ENCODE data around the gene CA11.

DNA sequence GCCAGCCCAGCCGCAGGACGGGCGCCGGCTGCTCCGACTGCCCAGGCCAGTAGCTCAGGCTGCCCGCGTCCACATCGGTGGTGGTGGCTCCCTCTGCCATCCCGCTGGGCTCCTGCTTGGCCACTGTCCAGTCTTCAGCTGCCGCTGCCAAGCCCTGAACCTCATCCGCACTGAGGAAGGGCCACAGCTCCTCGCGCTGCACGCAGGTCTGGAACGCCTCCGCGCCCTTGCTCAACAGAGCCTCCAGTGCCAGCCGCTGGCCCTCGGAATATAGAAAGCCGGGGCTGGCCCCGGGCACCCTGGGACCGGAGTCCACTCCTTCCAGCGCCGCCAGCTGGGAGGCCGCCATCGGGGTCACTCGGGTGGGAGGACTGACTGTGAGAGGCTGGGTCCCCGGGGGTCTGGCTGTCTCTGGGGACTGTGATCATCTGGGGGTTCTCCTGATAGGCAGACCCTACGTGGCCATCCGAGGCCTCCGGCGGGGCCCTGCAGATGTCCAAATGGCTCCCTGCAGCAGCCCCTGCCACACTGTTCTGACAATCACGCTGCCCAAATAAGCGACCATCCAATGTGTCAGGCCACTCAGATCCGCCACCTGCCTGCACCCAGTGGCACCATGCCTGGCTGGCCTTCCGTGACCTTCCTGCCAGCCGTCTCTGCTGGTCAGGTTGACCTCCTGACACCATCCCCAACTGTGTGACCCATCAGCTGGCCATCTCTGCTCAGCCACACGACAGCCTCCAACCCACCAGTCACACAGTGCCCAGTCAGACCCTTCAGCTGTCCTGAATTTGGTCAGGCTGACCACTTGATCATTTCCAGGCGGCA is 32.7 kb downstream of the CA11 start:
- no peak for TF ChIP-seq CREB1 (IDR thresholded peaks at IDR 0.05)
- no peak for TF ChIP-seq CREB1 (CRISPR knock-in tag; IDR thresholded peaks at IDR 0.05)
- TF ChIP-seq ZNF583 (CRISPR knock-in tag; IDR thresholded peaks at IDR 0.05): no peak
- TF ChIP-seq, protein P1, sequence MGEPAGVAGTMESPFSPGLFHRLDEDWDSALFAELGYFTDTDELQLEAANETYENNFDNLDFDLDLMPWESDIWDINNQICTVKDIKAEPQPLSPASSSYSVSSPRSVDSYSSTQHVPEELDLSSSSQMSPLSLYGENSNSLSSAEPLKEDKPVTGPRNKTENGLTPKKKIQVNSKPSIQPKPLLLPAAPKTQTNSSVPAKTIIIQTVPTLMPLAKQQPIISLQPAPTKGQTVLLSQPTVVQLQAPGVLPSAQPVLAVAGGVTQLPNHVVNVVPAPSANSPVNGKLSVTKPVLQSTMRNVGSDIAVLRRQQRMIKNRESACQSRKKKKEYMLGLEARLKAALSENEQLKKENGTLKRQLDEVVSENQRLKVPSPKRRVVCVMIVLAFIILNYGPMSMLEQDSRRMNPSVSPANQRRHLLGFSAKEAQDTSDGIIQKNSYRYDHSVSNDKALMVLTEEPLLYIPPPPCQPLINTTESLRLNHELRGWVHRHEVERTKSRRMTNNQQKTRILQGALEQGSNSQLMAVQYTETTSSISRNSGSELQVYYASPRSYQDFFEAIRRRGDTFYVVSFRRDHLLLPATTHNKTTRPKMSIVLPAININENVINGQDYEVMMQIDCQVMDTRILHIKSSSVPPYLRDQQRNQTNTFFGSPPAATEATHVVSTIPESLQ (CRISPR knock-in tag; IDR thresholded peaks at IDR 0.05): no peak
- TF ChIP-seq, protein P2, sequence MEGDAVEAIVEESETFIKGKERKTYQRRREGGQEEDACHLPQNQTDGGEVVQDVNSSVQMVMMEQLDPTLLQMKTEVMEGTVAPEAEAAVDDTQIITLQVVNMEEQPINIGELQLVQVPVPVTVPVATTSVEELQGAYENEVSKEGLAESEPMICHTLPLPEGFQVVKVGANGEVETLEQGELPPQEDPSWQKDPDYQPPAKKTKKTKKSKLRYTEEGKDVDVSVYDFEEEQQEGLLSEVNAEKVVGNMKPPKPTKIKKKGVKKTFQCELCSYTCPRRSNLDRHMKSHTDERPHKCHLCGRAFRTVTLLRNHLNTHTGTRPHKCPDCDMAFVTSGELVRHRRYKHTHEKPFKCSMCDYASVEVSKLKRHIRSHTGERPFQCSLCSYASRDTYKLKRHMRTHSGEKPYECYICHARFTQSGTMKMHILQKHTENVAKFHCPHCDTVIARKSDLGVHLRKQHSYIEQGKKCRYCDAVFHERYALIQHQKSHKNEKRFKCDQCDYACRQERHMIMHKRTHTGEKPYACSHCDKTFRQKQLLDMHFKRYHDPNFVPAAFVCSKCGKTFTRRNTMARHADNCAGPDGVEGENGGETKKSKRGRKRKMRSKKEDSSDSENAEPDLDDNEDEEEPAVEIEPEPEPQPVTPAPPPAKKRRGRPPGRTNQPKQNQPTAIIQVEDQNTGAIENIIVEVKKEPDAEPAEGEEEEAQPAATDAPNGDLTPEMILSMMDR (IDR thresholded peaks at IDR 0.05 in 2 of 3, conservative IDR thresholded peaks at IDR 0.05 in 1 of 3; ENCODE audit: insufficient read depth in 2 of 3, low read depth in 1 of 3, low read length in 3 of 3): no peak

All from K562 (cell line).